Liver (tissue), 9 donors: ENCODE results near the gene SSPN. TPM values are rescaled to one million over a fixed set of nuclear protein-coding genes. Genes with fewer than 3 reads are reported as not detected.

Experiments
- DNase-seq: peaks from one replicate; pipeline ENCODE4 v3.0.0-alpha.2; 2017; ENCODE audit warnings: low spot score
- H3K27ac ChIP-seq, 2 donors: one replicate each; pipeline ENCODE4 v1.7.0; 2013; ENCODE audit warnings: inconsistent platforms in 2 of 2, low read length in 2 of 2, control low read depth in 1 of 2, low read depth in 1 of 2, mild to moderate bottlenecking in 1 of 2
- H3K27me3 ChIP-seq, 4 donors: one replicate each; pipeline versions ENCODE4 v1.6.1 to v1.7.0; 2013; ENCODE audit warnings: low read length in 3 of 4, inconsistent platforms in 1 of 4, mild to moderate bottlenecking in 1 of 4, moderate library complexity in 1 of 4; ENCODE audit not compliant: control insufficient read depth in 4 of 4, insufficient read depth in 4 of 4
- H3K36me3 ChIP-seq, 4 donors: one replicate each; pipeline versions ENCODE4 v1.6.1 to v1.7.0; 2013; ENCODE audit warnings: low read length in 3 of 4, mild to moderate bottlenecking in 3 of 4, low read depth in 1 of 4, moderate library complexity in 1 of 4; ENCODE audit not compliant: control insufficient read depth in 4 of 4, insufficient read depth in 3 of 4
- H3K4me1 ChIP-seq, 4 donors: one replicate each; pipeline versions ENCODE4 v1.6.1 to v1.7.0; 2013; ENCODE audit warnings: low read length in 3 of 4, mild to moderate bottlenecking in 3 of 4, moderate library complexity in 1 of 4; ENCODE audit not compliant: control insufficient read depth in 4 of 4, insufficient read depth in 4 of 4
- H3K4me3 ChIP-seq, 3 donors: one replicate each; pipeline versions ENCODE4 v1.6.1 to v1.7.0; 2013; ENCODE audit warnings: low read length in 3 of 3, control low read depth in 1 of 3, low read depth in 1 of 3, mild to moderate bottlenecking in 1 of 3
- H3K9ac ChIP-seq, 2 donors: one replicate each; pipeline ENCODE4 v1.7.0; 2013; ENCODE audit warnings: low read length in 2 of 2, mild to moderate bottlenecking in 2 of 2, moderate library complexity in 2 of 2, control low read depth in 1 of 2, low read depth in 1 of 2
- H3K9me3 ChIP-seq, 4 donors: one replicate each; pipeline versions ENCODE4 v1.6.1 to v1.7.0; 2013; ENCODE audit warnings: low read length in 3 of 4; ENCODE audit not compliant: control insufficient read depth in 4 of 4
- CTCF ChIP-seq: fragments of 150-350 bp; IDR thresholded peaks from 2 replicates; pipeline ENCODE4 v1.5.1; 2017; ENCODE audit warnings: improper control_type of control experiment, low read depth, low read length; ENCODE audit not compliant: missing input control
- EGR1 ChIP-seq, 2 donors: IDR thresholded peaks; 2 replicates each; pipeline ENCODE4 v1.6.1; 2016 to 2018; ENCODE audit warnings: antibody characterized with exemption in 2 of 2, low read depth in 2 of 2
- FOXA1 ChIP-seq: IDR thresholded peaks from 2 replicates; pipeline ENCODE4 v1.6.1; 2016; ENCODE audit warnings: antibody characterized with exemption
- FOXA2 ChIP-seq: IDR thresholded peaks from 2 replicates; pipeline ENCODE4 v1.6.1; 2016; ENCODE audit warnings: antibody characterized with exemption
- GABPA ChIP-seq, 2 donors: IDR thresholded peaks in 1 of 2; conservative IDR thresholded peaks in 1 of 2; 2 replicates each; pipeline ENCODE4 v1.6.1; 2016; ENCODE audit warnings: antibody characterized with exemption in 2 of 2, mild to moderate bottlenecking in 1 of 2, moderate library complexity in 1 of 2
- HNF4A ChIP-seq, 2 donors: conservative IDR thresholded peaks; 2 replicates each; pipeline ENCODE4 v1.6.1; 2016; ENCODE audit warnings: antibody characterized with exemption in 2 of 2, mild to moderate bottlenecking in 2 of 2
- HNF4G ChIP-seq: IDR thresholded peaks from 2 replicates; pipeline ENCODE4 v1.6.1; 2016; ENCODE audit warnings: antibody characterized with exemption
- JUND ChIP-seq, 2 donors: IDR thresholded peaks; 2 replicates each; pipeline ENCODE4 v1.6.1; 2016; ENCODE audit warnings: antibody characterized with exemption in 2 of 2
- NR2F2 ChIP-seq: IDR thresholded peaks from 2 replicates; pipeline ENCODE4 v1.6.1; 2016; ENCODE audit warnings: antibody characterized with exemption
- RAD21 ChIP-seq, 2 donors: IDR thresholded peaks; 2 replicates each; pipeline ENCODE4 v1.6.1; 2016; ENCODE audit warnings: antibody characterized with exemption in 2 of 2, mild to moderate bottlenecking in 2 of 2
- RXRA ChIP-seq, 2 donors: IDR thresholded peaks; 2 replicates each; pipeline ENCODE4 v1.6.1; 2017 to 2018; ENCODE audit warnings: antibody characterized with exemption in 2 of 2, mild to moderate bottlenecking in 1 of 2
- SP1 ChIP-seq: IDR thresholded peaks from 2 replicates; pipeline ENCODE4 v1.6.1; 2018; ENCODE audit warnings: antibody characterized with exemption, mild to moderate bottlenecking
- TAF1 ChIP-seq: conservative IDR thresholded peaks from 2 replicates; pipeline ENCODE4 v1.6.1; 2016; ENCODE audit warnings: antibody characterized with exemption, mild to moderate bottlenecking
- ZBTB33 ChIP-seq: IDR thresholded peaks from 2 replicates; pipeline ENCODE4 v1.6.1; 2016; ENCODE audit warnings: antibody characterized with exemption
- WGBS: extraction: QIAGEN DNeasy Blood & Tissue Kit; methylation state at CpG from one replicate; pipeline ENCODE4 v1.1.7; 2013; 5-methylcytosine and 5-hydroxymethylcytosine counted together
- polyA plus RNA-seq, 2 donors: library from polyadenylated mRNA; stranded (reverse) in 1 of 2; unstranded in 1 of 2; fragments of 200-250 nt in 1 of 2; fragments of >200 nt in 1 of 2; fragmentation: Nextera tagmentation in 1 of 2; extraction: Ambion mirVana in 1 of 2; gene quantifications; one replicate each; pipeline versions ENCODE4 v1.2.1 to v1.2.3, GENCODE V29; 2013 to 2015
- total RNA-seq, 2 donors: library from RNA; depleted of rRNA; stranded (reverse); fragments of >200 nt; gene quantifications; one replicate each; pipeline ENCODE4 v1.2.3, GENCODE V29; 2014
- TF ChIP-seq, protein P1 (sequence below): IDR thresholded peaks from 2 replicates; pipeline ENCODE4 v1.6.1; 2016; ENCODE audit warnings: antibody characterized with exemption
- TF ChIP-seq, protein P2 (sequence below): IDR thresholded peaks from 2 replicates; pipeline ENCODE4 v1.6.1; 2016; ENCODE audit warnings: antibody characterized with exemption, mild to moderate bottlenecking
- donor health status: healthy.
- donor health status: healthy.
- donor health status: healthy.
- donor health status: healthy.
- donor health status: healthy.

Gene SSPN
- total and polyA plus RNA-seq, 4 donors = 0.33 to 0.67 (median 0.46) TPM

DNA sequence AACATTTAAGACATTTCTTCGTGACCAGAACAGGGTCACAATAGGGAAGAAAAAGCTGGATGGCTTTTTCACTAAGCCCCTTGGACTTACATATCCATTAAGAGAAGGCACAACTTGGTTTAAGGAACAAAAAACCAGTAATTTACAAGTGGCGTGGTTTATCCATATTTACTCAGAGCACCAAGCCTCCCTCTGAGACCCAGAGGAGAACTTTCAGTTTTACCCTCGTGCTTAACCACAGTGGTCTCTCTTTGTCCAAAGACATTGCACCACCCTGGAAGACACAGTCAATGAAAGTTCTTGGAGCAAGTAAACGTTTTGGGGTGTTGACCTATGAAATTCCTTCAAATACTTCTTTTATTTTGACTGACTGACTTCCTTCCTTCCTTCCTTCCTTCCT, 52.5 kb downstream of the SSPN start:
- H3K9me3 ChIP-seq = peaks cover 0 to 2% (median 0%) of the 10 kb centered on the region in 4 donors
- no peak overlapping the region for H3K9ac ChIP-seq
- TF ChIP-seq, protein P1, sequence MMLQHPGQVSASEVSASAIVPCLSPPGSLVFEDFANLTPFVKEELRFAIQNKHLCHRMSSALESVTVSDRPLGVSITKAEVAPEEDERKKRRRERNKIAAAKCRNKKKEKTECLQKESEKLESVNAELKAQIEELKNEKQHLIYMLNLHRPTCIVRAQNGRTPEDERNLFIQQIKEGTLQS = no peak
- TF ChIP-seq, protein P2, sequence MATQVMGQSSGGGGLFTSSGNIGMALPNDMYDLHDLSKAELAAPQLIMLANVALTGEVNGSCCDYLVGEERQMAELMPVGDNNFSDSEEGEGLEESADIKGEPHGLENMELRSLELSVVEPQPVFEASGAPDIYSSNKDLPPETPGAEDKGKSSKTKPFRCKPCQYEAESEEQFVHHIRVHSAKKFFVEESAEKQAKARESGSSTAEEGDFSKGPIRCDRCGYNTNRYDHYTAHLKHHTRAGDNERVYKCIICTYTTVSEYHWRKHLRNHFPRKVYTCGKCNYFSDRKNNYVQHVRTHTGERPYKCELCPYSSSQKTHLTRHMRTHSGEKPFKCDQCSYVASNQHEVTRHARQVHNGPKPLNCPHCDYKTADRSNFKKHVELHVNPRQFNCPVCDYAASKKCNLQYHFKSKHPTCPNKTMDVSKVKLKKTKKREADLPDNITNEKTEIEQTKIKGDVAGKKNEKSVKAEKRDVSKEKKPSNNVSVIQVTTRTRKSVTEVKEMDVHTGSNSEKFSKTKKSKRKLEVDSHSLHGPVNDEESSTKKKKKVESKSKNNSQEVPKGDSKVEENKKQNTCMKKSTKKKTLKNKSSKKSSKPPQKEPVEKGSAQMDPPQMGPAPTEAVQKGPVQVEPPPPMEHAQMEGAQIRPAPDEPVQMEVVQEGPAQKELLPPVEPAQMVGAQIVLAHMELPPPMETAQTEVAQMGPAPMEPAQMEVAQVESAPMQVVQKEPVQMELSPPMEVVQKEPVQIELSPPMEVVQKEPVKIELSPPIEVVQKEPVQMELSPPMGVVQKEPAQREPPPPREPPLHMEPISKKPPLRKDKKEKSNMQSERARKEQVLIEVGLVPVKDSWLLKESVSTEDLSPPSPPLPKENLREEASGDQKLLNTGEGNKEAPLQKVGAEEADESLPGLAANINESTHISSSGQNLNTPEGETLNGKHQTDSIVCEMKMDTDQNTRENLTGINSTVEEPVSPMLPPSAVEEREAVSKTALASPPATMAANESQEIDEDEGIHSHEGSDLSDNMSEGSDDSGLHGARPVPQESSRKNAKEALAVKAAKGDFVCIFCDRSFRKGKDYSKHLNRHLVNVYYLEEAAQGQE = no peak
- TF ChIP-seq SP1 = no peak
- TF ChIP-seq HNF4G = no peak
- TF ChIP-seq EGR1 (IDR thresholded peaks at IDR 0.05; ENCODE audit: low read depth in 2 of 2) = no peak
- no peak for TF ChIP-seq CTCF
- TF ChIP-seq RXRA (IDR thresholded peaks at IDR 0.05) = no peak
- TF ChIP-seq NR2F2 = no peak
- TF ChIP-seq ZBTB33 = no peak
- no peak for TF ChIP-seq JUND (IDR thresholded peaks at IDR 0.05)
- TF ChIP-seq TAF1 = no peak
- TF ChIP-seq GABPA (IDR thresholded peaks at IDR 0.05 in 1 of 2, conservative IDR thresholded peaks at IDR 0.05 in 1 of 2) = no peak
- no peak for TF ChIP-seq FOXA2
- TF ChIP-seq HNF4A (conservative IDR thresholded peaks at IDR 0.05) = no peak

DNA sequence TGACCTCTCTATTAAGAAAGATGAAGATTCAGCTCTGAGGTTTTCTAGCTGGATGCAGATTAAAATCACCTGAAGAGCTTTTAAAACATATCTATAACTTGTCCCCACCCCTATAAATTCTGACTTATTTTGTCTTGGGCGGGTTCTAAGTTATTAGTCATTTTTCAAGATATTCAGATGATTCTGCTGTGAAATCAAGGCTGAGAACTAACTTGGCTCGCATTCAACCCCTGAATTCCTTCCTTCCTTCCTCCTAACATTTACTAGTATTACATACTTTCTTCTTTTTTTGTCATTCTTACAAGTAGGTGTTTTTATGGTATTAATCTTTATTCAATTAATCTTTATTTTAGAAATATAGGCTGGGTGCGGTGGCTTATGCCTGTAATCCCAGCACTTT, 55.4 kb downstream of the SSPN start:
- H3K4me1 ChIP-seq = no peaks in the 10 kb centered on the region
- peaks cover 0 to 5% (median 2%) of the 10 kb centered on the region in 4 donors for H3K9me3 ChIP-seq
- 88% methylated on average over 3 of the region's 3 CpGs for WGBS
- TF ChIP-seq, protein P1 = no peak
- TF ChIP-seq HNF4A (conservative IDR thresholded peaks at IDR 0.05) (no peak), FOXA1 (no peak), RAD21 (IDR thresholded peaks at IDR 0.05) (no peak), JUND (IDR thresholded peaks at IDR 0.05) (no peak), EGR1 (IDR thresholded peaks at IDR 0.05; ENCODE audit: low read depth in 2 of 2) (no peak)
- no peaks in the 10 kb centered on the region for H3K27me3 ChIP-seq
- no peak overlapping the region for H3K9ac ChIP-seq
- DNase-seq = no peak
- no peak overlapping the region for H3K27ac ChIP-seq
- H3K4me3 ChIP-seq = no peak overlapping the region
- no peaks in the 10 kb centered on the region for H3K36me3 ChIP-seq

More for the DNA sequence above, 52.5 kb downstream of the SSPN start:
- WGBS = 54% methylated on average over 4 of the region's 4 CpGs
- H3K27ac ChIP-seq = no peak overlapping the region
- DNase-seq = no peak
- no peaks in the 10 kb centered on the region for H3K27me3 ChIP-seq
- no peaks in the 10 kb centered on the region for H3K36me3 ChIP-seq
- no peak overlapping the region for H3K4me3 ChIP-seq
- no peaks in the 10 kb centered on the region for H3K4me1 ChIP-seq
